VCaP (cell line): ENCODE data around the gene DAGLB.
"Not testable (repeated sequence)": the region's sequence is repeated elsewhere in the genome, so short reads cannot be mapped to it uniquely, and the experiment has no call there.

Experiments
- H3K27ac ChIP-seq: fragments of 450-650 bp; 2 replicates; pipeline ENCODE4 v1.5.1; 2017
- TF ChIP-seq, protein P1 (sequence below): fragments of 450-650 bp; conservative IDR thresholded peaks from 2 replicates; pipeline ENCODE4 v1.5.1; 2017; ENCODE audit warnings: mild to moderate bottlenecking, moderate library complexity

DAGLB gene

DNA sequence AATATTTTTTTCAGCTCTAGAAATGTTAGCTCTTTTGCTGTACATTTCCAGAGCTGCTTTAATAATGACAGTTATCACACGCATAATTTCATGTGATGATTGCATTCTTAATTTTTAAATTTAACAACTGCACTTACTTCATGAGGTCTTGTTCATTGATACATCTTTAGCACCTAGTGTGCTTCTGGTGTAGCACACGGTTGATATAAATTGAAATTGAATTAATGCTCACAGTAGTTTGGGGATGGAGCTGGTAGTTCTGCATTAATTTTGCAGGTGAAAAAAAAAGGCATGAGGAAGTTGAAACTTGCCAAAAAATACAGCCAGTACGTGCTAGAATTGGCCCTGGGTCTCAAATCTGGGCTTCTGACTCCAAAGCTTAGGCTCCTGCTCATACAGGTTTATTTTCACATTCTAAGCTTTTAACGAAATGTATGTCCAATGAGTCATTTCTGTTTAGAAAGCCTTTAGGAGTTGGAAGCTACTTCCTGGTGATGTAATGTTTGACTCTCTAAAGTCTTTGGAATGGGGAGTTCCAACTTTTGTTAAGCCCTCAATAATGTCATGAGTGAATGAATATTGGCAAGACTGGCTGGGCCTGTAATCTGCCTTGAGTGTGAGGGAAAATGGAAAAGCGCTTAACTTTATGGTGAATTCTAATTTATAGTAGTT lies 62.5 kb downstream of the DAGLB start:
- no peak overlapping the region for H3K27ac ChIP-seq
- TF ChIP-seq, protein P1, sequence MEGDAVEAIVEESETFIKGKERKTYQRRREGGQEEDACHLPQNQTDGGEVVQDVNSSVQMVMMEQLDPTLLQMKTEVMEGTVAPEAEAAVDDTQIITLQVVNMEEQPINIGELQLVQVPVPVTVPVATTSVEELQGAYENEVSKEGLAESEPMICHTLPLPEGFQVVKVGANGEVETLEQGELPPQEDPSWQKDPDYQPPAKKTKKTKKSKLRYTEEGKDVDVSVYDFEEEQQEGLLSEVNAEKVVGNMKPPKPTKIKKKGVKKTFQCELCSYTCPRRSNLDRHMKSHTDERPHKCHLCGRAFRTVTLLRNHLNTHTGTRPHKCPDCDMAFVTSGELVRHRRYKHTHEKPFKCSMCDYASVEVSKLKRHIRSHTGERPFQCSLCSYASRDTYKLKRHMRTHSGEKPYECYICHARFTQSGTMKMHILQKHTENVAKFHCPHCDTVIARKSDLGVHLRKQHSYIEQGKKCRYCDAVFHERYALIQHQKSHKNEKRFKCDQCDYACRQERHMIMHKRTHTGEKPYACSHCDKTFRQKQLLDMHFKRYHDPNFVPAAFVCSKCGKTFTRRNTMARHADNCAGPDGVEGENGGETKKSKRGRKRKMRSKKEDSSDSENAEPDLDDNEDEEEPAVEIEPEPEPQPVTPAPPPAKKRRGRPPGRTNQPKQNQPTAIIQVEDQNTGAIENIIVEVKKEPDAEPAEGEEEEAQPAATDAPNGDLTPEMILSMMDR = no peak

DNA sequence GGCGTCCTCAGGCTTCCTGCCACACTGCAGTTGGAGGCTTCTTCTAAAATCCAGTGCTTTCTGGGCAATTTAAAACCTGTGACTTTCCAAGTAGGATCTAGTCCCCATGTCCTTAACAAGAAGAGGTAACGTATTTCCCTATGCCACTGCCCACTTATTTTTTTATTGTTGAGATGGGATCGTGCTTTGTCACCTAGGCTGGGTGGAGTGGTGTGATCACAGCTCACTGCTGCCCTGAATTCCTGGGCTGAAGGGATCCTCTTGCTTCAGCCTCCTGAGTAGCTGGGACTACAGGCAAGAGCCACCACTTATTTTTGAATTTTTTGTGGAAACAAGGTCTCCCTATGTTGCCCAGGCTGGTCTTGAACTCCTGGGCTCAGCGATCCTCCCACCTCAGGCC lies 63.4 kb downstream of the DAGLB start:
- TF ChIP-seq, protein P1 = no peak
- H3K27ac ChIP-seq = no peak overlapping the region

DNA sequence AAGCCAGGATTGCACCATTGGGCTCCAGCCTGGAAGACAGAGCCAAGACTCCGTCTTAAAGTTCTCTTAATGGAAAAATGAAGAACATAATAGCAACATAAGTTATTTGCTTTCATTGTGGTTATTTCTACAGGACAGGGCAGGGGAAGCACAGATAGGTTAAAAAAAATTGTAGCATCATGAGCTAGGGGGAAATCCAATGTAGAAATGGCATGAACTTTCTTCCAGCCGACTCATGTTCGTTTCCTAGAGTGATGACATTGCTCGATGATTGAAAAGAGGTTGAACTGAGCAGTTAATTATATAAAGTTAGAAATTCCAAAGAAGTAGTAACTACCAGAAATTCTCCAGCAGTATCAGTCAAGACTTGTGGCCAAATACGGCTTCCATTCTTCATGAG lies 64.9 kb downstream of the DAGLB start:
- H3K27ac ChIP-seq = no peak overlapping the region
- TF ChIP-seq, protein P1 = no peak

DNA sequence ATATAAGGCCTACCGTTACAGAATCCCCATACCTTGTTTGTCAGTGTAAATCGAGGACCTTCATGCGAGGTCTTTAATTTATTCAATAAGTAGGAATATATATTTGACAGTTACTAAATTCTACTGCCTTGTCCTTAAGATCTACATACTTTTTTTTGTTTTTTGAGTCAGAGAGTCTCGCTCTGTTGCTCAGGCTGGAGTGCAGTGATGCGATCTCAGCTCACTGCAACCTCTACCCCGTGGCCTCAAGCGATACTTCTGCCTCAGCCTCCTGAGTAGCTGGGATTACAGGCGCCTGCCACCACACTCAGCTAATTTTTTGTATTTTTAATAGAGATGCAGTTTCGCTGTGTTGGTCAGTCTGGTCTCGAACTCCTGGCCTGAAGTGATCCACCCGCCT lies 65.9 kb downstream of the DAGLB start:
- H3K27ac ChIP-seq = not testable (repeated sequence)

DNA sequence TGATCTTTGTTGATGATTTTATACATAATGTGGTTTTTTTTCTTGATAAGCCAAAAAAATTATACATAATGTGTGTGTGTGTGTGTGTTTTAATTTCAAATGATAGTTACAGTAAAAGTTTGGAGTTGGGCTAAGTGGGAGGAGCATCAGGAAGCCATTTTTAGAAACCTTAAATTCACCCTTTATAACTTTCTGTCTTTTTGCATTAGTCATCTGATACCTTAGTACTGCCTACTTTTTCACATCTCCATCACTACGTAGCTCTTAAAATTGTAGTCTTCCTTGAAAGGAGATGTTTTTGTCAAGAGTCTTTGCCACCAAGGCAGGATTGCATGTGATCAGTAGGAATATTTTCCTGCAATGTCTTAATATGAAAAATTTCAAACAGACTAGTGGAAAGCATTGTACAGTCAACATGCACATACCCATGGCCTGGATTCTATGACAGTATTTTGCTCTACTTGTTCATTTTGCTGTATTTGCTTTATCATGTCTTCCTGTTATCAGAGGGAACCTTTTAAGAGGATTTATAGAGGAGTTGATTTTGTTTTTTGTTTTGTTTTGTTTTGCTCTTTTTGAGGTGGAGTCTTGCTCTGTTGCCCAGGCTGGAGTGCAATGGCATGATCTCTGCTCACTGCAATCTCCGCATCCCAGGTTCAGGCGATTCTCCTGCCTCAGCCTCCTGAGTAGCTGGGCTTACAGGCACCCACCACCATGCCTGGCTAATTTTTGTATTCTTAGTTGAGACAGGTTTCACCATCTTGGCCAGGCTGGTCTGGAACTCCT lies 67.3 kb downstream of the DAGLB start:
- TF ChIP-seq, protein P1 = no peak
- H3K27ac ChIP-seq = no peak overlapping the region

DNA sequence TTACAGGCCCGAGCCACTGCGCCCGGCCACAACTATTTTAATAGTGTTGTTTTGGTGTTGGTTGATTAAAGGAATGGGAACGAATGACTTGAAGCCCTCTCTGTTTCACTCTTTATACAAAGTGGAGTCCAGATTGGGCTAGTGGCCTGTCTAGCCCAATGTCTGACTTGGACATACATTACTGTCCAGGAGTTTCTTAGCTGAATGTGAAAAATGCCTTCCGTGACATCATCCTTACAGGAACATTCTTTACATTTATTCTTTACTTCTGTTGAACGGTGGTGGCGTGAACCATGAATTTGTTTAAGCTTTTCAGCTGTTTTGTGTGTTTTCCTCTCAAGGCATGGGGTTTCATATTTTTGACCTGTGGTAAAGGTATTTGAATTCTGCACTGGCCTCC lies 67.9 kb downstream of the DAGLB start:
- no peak overlapping the region for H3K27ac ChIP-seq

DNA sequence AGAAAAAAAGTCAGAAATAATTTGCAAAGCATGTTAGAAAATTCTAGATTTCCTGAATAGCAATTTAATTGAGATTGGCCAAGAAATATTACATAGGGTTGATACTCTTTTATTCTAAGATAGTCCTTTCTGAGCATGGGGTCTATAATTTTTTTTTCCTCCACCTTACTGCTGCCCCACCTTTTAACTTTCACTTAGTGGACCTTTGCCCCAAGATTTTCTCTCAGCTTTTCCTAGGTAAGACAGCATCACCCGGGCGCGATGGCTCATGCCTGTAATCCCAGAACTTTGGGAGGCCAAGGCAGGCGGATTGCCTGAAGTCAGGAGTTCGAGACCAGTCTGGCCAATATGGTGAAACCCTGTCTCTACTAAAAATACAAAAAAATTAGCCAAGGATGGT lies 69.2 kb downstream of the DAGLB start:
- H3K27ac ChIP-seq = not testable (repeated sequence)

More for the DNA sequence above, 67.9 kb downstream of the DAGLB start:
- TF ChIP-seq, protein P1 = no peak

DNA sequence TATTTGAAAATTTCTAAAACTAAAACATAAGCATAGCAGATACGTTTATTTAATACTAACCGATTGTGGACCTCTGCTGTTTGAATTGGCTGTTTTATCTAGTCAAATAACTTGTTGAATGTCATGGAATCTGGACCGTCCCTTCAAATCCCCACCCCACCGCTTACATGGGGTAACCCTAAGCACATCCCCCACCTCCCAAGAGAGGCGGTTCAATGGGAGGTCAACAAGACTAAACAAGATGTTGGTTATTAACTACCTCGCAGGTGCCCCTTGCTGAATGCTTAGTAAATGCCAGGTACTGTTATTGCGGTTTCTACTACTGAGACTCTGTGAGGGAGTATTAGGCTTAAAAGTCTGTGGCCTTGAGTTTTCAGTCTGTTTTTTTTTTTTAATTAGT lies 70.9 kb downstream of the DAGLB start:
- TF ChIP-seq, protein P1 = no peak
- H3K27ac ChIP-seq = no peak overlapping the region
